Upper lobe of left lung (tissue), 4 donors: ENCODE results near the gene MAP2K6.

Experiments used
- CTCF ChIP-seq, 6 experiments: fragments of 450-650 bp in 4 of 6; fragments of 200-600 bp in 2 of 6; sonication (generic) in 2 of 6; IDR thresholded peaks; one replicate each; pipeline ENCODE4 v1.5.1; 2016 to 2019; ENCODE audit warnings: antibody characterized with exemption in 6 of 6
- EP300 ChIP-seq, 4 donors: sonication (generic); formaldehyde crosslinking; IDR thresholded peaks; one replicate each; pipeline ENCODE4 v1.5.1; 2017; ENCODE audit warnings: antibody characterized with exemption in 4 of 4, control low read depth in 2 of 4
- POLR2A ChIP-seq, 4 donors: fragments of 450-650 bp; IDR thresholded peaks; one replicate each; pipeline ENCODE4 v1.5.1; 2016 to 2017; ENCODE audit warnings: antibody characterized with exemption in 4 of 4, mild to moderate bottlenecking in 2 of 4
- POLR2AphosphoS5 ChIP-seq, 2 donors: sonication (generic); formaldehyde crosslinking; IDR thresholded peaks; one replicate each; pipeline ENCODE4 v1.5.1; 2017; ENCODE audit warnings: antibody characterized with exemption in 2 of 2

- TF ChIP-seq POLR2A (IDR thresholded peaks at IDR 0.05): no peak
- no peak for TF ChIP-seq EP300 (IDR thresholded peaks at IDR 0.05)
- TF ChIP-seq CTCF (IDR thresholded peaks at IDR 0.05): no peak
- no peak for TF ChIP-seq POLR2AphosphoS5 (IDR thresholded peaks at IDR 0.05)
Observed at GRCh38 chr17:69448431-69449102, 34.1 kb downstream of the MAP2K6 start.
